HG02938 (cell line): ENCODE results near the gene ATP1A3.
"Not testable (repeated sequence)": the region's sequence is repeated elsewhere in the genome, so short reads cannot be mapped to it uniquely, and the experiment has no call there.

Experiments used
- ATAC-seq: cut with Tn5 transposase; IDR thresholded peaks from one replicate; pipeline ENCODE4 v1.9.1; 2021; ENCODE audit warnings: mild to moderate bottlenecking, moderate library complexity; ENCODE audit not compliant: unreplicated experiment

The ATP1A3 gene

DNA sequence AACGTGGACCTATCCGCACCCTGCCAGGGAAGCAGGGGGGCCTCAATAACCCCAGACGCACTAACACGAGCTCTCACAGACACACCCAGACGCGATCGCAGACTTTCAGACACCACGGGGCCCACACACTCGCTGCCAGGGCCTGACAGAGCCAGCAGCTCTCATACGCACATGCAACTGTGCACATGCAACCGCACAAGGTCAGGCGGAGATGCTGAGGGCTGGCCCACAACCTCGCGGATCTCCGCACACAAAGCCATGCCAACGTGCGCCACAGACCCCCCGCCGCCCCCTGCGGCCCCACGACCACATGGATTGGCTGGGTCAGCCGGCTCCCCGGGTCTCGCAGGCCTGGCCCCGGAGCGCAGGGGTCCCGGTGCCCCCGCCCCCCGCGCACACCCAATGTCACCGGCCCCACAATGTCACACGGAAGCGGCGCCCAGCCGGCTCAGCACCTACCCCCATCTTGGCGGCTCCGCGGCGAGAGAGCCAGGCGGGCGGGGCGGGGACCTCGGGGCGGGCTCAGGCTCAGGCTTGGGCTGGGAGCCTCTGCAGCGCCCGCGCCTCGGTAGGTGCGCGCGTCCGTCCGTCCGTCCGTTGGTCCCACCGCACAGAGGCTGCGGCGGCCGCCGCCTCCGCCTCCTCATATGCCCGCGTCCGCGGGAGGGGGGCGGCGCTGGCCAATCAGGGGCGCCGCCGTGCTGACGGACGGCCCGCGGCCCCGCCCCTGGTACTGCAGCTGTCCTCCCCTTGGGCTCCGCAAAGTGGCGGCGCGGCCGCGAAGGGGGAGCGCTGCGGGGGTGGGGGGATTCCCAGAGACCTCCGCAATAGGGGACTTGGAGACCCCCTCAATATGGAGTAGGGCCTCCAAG is at the start of gene ATP1A3:
Gene ATP1A3 (minus strand): TSS at position 619 of the 872 bp plus-strand sequence. CDS start 154 bp downstream, at position 465.
- ATAC-seq: no peak

DNA sequence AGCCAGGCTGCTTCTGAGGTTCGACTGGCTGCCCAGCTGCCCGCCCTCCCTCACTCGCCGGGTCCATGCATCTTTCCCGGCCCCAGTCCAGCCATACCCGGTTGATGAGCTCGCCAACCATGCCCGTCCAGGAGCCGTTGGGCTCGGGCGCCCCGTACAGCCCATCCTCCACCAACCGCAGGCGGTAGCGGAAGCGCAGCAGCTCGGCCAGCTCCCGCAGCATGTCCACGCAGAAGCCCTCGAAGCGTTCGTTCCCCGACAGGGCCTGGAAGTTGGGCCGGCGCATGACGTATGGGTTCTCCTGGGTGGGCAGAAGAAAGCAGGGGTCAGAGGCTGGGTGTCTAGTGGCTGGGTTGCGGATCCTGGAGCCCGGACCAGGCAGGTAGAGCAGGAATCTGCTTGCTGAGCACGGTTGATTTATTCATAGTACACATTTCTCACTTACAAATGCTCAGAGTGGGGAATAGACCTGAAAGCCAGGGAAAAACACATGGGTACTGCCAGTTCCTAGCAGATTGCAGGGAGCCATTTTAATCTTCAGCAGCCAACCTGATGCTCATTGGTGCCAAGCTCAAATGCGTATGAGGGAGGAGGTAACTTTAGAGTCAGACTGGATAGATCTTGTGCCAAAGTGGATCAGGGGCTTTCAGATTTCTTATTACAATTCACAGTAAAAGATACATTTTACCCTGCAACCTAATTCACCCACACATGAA is 48.6 kb upstream of the ATP1A3 start:
- ATAC-seq: no peak

- not testable (repeated sequence) for ATAC-seq
These were observed 46.5 kb upstream of the ATP1A3 start for GRCh38 chr19:42040491-42040890.

DNA sequence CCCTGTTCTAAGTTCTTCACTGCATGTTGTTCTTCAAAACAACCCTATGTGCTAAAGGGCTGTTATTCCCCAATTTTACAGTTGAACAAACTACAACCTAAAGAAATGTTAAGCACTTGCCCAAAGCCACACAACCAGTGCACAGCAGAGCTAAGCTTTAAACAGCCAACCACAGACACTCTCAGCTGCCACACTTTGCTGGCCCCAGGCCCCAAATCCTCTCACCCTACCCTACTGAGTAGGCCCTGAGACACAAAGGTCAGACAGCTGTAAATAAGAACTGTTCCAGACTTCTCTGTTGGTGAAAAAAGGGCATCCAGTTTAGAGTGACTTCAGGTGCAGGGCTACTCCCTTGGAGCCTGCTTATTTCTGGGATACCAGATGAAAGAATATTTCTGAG is 46.0 kb upstream of the ATP1A3 start:
- ATAC-seq: no peak

DNA sequence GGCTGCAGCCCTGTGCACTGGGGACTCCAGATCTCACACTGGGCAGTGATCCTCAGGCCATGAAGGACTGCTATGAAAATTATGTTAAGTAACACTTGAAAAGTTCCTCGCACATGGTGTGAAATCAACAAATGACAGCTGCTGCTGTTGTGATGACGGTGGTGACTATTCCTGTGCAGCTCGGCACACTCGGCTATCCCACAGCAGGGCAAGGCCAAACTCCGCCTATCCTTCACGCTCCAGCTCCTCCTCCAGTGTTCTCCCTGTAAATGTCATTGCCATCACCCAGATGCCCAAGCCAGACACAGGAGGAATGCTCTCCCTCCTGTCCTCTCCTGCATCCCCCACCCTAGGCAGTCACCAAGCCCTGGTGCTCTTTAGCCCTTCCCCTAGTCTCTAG is 44.6 kb upstream of the ATP1A3 start:
- no peak for ATAC-seq

- ATAC-seq: no peak
These were observed 43.6 kb upstream of the ATP1A3 start for GRCh38 chr19:42037649-42038048.

DNA sequence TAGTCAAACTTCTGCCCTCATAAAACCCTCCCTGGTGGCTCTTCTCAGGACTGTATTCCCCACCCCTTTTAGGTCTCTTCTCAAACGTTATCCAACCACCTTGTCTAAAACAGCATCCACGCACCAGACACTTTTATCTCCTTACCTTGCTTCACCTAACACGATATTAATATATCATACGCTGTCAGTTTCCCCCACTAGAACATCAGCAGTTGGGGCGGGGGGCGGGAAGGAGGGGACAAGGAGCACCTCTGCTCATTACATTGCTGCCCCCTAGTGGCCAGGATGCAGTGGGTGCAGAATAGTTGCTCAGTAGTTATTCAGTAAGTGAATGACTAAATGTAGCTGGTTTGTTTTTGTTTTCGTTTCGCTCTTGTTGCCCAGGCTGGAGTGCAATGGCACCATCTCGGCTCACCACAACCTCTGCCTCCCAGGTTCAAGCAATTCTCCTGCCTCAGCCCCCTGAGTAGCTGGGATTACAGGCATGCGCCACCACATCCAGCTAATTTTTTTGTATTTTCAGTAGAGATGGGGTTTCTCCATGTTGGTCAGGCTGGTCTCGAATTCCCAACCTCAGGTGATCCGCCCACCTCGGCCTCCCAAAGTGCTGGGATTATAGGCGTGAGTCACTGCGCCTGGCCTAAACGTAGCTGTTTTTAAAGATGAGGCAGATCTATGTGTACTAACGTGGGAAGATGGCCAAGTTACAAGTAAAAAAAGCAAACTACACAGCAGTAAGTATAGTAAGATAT is 40.8 kb upstream of the ATP1A3 start:
- ATAC-seq: not testable (repeated sequence)

DNA sequence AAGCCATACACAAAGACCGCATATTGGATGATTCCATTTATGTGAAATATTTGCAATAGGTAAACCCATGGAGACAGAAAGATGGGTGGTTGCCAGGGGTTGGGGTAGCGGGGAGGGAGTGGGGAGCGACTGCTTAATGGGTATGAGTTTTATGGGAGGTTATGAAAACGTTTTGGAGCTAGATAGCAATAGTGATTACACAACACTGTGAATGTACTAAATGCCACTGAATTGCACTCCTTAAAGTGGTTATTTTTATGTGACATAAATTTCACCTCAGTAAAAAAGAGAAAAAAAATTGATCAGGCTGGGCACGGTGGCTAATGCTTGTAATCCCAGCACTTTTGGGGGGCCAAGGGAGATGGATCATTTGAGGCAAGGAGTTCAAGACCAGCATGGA is 39.4 kb upstream of the ATP1A3 start:
- no peak for ATAC-seq

GRCh38 chr19:42032431-42032830 is 38.4 kb upstream of the ATP1A3 start:
- no peak for ATAC-seq

DNA sequence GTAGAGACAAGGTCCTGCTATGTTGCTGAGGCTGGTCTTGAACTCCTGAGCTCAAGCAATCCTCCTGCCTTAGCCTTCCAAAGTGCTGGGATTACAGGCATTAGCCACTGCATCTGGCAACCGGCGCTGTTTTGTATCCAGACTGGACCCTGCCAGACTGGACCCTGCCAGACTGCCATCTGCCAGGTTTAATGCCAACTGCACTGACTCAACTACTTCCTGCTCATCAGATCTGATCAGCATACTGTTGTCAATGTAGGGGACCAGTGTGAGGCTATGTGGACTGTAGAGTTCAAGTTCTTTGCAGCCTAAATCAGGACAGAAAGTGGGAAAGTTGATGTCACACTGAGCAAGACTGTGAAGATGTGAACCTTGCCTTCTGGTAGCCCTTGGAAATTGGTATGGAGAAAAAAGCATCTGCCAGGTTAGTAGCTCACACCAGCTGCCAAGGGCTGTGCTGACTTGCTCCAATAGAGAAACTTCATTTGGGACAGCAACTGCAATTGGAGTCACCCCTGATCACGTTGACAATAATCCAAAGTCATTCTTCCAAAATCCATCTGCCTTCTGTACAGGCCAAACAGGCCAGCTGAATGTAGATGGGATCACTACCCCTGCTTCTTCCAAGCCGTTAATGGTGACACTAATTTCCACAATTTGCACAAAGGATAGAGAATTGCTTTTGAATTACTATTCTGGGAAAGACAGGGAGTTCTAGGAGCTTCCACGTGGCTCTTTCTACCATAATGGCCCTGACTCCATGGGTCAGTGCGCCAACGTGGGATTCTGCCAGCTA is 36.8 kb upstream of the ATP1A3 start:
- ATAC-seq: no peak

DNA sequence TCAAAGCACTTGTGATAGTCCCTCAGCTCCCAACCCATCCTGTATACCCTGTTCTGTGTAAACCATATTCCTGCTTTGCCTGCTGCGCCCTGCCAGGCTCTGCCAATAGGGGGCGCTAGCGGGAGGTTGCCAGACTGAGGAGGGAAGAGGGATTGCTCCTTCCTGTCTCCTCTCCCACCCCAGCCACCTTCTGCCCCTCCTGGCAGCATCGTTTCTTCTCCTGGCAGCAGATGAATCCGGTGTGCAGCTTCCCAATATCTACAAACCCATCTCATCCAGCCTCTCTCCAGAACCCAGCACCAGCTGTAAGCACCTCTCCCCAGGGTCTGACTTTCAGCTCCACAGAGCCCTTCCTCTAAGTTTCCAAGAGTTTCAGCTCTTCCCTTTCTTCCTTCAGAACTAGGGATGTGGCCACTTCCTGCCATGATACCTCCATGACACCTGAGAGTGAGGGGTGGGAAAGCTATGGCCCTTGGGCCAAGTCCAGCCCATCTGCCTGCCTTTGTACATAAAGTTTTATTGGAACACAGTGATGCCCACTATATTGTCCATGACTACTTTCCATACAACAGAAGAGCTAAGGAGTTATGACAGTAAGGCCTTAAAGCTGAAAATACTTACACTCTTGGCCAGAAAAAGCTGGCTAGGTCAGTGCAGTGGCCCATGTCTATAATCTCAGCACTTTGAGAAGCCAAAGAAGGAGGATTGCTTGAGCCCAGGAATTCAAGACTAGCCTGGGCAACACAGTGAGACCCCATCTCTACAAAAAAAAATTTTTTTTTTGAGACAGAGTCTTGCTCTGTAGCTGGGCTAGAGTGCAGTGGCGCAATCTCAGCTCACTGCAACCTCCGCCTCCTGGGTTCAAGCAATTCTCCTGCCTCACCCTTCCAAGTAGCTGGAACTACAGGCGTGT is 34.5 kb upstream of the ATP1A3 start:
- no peak for ATAC-seq

GRCh38 chr19:42024622-42025111 is 30.6 kb upstream of the ATP1A3 start:
- ATAC-seq: no peak

DNA sequence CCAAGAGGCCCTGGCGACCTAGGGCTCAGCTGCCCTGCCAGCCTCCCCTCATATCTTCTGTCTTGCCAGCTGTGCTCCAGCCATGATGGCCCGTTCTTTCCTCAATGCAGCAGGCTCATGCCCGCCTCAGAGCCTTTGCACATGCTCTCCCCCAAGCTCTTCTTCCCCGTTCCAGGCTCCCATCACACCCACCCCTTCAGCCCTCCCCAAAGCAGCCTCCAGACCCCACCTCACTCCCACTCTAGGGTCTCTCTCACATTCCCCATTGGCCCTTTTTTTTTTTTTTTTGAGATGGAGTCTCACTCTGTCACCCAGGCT is 29.9 kb upstream of the ATP1A3 start:
- ATAC-seq: no peak

DNA sequence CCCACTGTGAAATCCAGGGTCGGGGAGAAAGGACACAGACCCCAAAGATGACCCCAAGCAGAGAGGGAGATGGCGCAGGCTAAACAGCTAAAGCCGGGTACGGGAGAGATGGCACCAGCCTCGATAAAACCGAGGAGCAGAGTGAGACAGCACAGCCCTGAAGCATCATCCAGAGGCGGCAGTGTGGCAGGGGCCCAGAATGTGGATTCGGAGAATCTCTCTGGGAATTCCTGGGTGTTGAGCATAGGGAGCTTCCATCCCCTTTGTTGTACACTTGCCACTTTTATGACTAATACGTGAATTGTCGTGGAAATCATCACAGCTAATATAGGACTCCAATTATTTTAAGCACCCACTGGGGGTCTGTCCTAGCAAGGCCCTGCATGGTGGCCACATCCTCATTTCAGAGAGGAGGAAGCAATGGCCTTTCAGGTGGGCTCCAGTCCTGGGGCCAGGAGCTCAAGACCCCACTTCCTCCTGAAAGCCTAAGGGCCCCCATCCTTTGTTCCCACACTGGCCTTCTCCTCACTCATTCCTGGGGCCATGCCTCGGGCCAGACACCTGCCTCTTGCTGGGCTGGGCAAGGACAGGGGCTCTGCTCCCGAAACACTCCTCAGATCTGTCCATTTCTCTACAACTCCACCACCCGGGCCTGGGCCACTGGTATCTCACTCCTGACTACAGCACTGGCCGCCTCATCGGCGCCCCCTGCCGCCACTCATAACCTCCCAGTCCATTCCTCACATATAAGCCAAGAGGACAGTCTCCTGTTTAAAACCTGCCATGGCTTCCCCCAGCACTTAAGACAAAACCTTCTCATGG is 29.3 kb upstream of the ATP1A3 start:
- no peak for ATAC-seq

- no peak for ATAC-seq
These were observed 28.6 kb upstream of the ATP1A3 start for GRCh38 chr19:42022616-42023015.

- no peak for ATAC-seq
These were observed 27.2 kb upstream of the ATP1A3 start for GRCh38 chr19:42021185-42021584.

DNA sequence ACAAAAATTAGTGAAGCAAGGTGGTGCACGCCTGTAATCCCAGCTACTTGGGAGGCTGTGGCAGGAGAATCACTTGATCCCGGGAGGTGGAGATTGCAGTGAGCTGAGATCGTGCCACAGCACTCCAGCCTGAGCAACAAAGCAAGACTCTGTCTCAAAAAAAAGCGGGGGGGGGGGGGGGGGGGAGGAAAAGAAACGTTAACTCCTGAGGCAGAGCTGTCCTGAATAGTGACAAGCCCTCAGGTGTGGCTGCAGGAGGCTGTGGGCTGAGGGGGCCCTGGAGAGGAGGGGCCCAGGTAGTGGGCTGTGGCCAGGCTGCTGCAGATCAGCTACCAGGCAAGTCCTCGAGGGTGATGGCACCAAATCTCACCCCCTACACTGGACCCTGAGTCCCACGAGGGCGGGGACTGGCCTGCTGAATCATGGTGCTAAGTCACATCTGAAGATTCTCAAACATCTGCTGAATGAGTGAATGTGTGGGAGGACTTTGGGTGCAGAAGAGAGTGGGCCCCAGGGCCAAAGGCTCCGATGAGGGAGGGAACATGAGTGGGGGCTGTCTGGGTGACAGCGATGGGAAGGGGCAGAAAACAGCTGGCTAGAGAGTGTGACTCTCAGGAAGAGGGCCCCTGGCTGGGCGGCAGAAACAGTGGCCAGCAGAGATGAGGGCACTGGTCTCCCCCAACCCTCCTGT is 24.6 kb upstream of the ATP1A3 start:
- no peak for ATAC-seq

GRCh38 chr19:42017040-42017439 is 23.0 kb upstream of the ATP1A3 start:
- no peak for ATAC-seq
